Thyroid gland (tissue), 4 donors: Measurements from ENCODE around the gene TRABD2B.

Experiments used
- CTCF ChIP-seq, 6 experiments: fragments of 200-600 bp in 3 of 6; fragments of 450-650 bp in 3 of 6; sonication (generic) in 3 of 6; IDR thresholded peaks; one replicate each; pipeline ENCODE4 v1.5.1; 2016 to 2019; ENCODE audit warnings: antibody characterized with exemption in 6 of 6, mild to moderate bottlenecking in 2 of 6, inconsistent platforms in 1 of 6, moderate library complexity in 1 of 6
- POLR2A ChIP-seq, 2 donors: fragments of 450-650 bp; IDR thresholded peaks; one replicate each; pipeline ENCODE4 v1.6.1; 2017; ENCODE audit warnings: antibody characterized with exemption in 2 of 2, mild to moderate bottlenecking in 2 of 2, moderate library complexity in 1 of 2

- no peak for TF ChIP-seq POLR2A (IDR thresholded peaks at IDR 0.05)
- no peak for TF ChIP-seq CTCF (IDR thresholded peaks at IDR 0.05)
Observed at GRCh38 chr1:47805018-47805417, 192.2 kb downstream of the TRABD2B start.
